ENCODE results near the gene CTNNA2. TPM values are rescaled to one million over a fixed set of nuclear protein-coding genes. Genes with fewer than 3 reads are reported as not detected.

The CTNNA2 gene
- total RNA-seq, 1 experiment from 2014 or later, result 0.54 TPM

GRCh38 chr2:80329491-80329890 lies 816.6 kb downstream of the CTNNA2 start:
- TF ChIP-seq REST (IDR thresholded peaks at IDR 0.05; ENCODE audit: insufficient read depth in 1 of 2, low read depth in 2 of 2, low read length in 1 of 2) (no peak), SIN3A (IDR thresholded peaks at IDR 0.05; ENCODE audit: borderline replicate concordance, insufficient read depth, low read depth, low read length) (no peak), POLR2AphosphoS5 (IDR thresholded peaks at IDR 0.05; ENCODE audit: low read depth, low read length) (no peak), TCF7L2 (IDR thresholded peaks at IDR 0.05; ENCODE audit: low read depth, low read length) (no peak)
- TF ChIP-seq, protein P1, sequence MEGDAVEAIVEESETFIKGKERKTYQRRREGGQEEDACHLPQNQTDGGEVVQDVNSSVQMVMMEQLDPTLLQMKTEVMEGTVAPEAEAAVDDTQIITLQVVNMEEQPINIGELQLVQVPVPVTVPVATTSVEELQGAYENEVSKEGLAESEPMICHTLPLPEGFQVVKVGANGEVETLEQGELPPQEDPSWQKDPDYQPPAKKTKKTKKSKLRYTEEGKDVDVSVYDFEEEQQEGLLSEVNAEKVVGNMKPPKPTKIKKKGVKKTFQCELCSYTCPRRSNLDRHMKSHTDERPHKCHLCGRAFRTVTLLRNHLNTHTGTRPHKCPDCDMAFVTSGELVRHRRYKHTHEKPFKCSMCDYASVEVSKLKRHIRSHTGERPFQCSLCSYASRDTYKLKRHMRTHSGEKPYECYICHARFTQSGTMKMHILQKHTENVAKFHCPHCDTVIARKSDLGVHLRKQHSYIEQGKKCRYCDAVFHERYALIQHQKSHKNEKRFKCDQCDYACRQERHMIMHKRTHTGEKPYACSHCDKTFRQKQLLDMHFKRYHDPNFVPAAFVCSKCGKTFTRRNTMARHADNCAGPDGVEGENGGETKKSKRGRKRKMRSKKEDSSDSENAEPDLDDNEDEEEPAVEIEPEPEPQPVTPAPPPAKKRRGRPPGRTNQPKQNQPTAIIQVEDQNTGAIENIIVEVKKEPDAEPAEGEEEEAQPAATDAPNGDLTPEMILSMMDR (IDR thresholded peaks at IDR 0.05), result no peak
- in situ Hi-C loops (cut with HindIII; ENCODE audit: low pct_unique_long_range_greater_than_20kb, low sequenced_read_pairs) (no loop called here), intact Hi-C loops (cut with micrococcal nuclease; ENCODE audit: unreplicated experiment) (no loop called here)
- H3K4me1 ChIP-seq (ENCODE audit: control insufficient read depth, insufficient read depth, low read length), result no peaks in the 10 kb centered on the region
- ChIA-PET CTCF (no interaction called here), POLR2A (no interaction called here)
- no TSS peak for BruUV-seq (replicated peaks)
- no peak for ATAC-seq
- no peaks in the 10 kb centered on the region for H3K36me3 ChIP-seq (ENCODE audit: control insufficient read depth, insufficient read depth, low read length)
- DNase-seq (ENCODE audit: low read depth, low spot score), result no peak
- no peak overlapping the region for H3K4me3 ChIP-seq (ENCODE audit: low read depth in 2 of 2, low read length in 2 of 2)
- no peaks in the 10 kb centered on the region for H3K27me3 ChIP-seq (ENCODE audit: control insufficient read depth, insufficient read depth, low read length)
- H3K9me3 ChIP-seq (ENCODE audit: control insufficient read depth, insufficient read depth, low read depth, low read length), result no peaks in the 10 kb centered on the region
- H3K27ac ChIP-seq (ENCODE audit: low read length), result no peak overlapping the region

- no peak overlapping the region for H3K4me3 ChIP-seq (ENCODE audit: low read depth in 2 of 2, low read length in 2 of 2)
- intact Hi-C loops (cut with micrococcal nuclease; ENCODE audit: unreplicated experiment), result loop anchor here (1.0 kb wide), 1 partner anchor 19 kb away; no protein-coding TSS in a partner anchor
- H3K4me1 ChIP-seq (ENCODE audit: control insufficient read depth, insufficient read depth, low read length), result no peaks in the 10 kb centered on the region
- in situ Hi-C loops (cut with HindIII; ENCODE audit: low pct_unique_long_range_greater_than_20kb, low sequenced_read_pairs), result no loop called here
- DNase-seq (ENCODE audit: low read depth, low spot score) (no peak), ATAC-seq (no peak)
- ChIA-PET CTCF (no interaction called here), POLR2A (no interaction called here)
- BruUV-seq (replicated peaks), result no TSS peak
- TF ChIP-seq REST (IDR thresholded peaks at IDR 0.05; ENCODE audit: insufficient read depth in 1 of 2, low read depth in 2 of 2, low read length in 1 of 2) (no peak), POLR2AphosphoS5 (IDR thresholded peaks at IDR 0.05; ENCODE audit: low read depth, low read length) (no peak), TCF7L2 (IDR thresholded peaks at IDR 0.05; ENCODE audit: low read depth, low read length) (no peak), SIN3A (IDR thresholded peaks at IDR 0.05; ENCODE audit: borderline replicate concordance, insufficient read depth, low read depth, low read length) (no peak)
- TF ChIP-seq, protein P1 (IDR thresholded peaks at IDR 0.05), result no peak
- no peaks in the 10 kb centered on the region for H3K9me3 ChIP-seq (ENCODE audit: control insufficient read depth, insufficient read depth, low read depth, low read length)
- no peaks in the 10 kb centered on the region for H3K27me3 ChIP-seq (ENCODE audit: control insufficient read depth, insufficient read depth, low read length)
- no peak overlapping the region for H3K27ac ChIP-seq (ENCODE audit: low read length)
- no peaks in the 10 kb centered on the region for H3K36me3 ChIP-seq (ENCODE audit: control insufficient read depth, insufficient read depth, low read length)
Observed at GRCh38 chr2:80330527-80331450, 817.9 kb downstream of the CTNNA2 start.

All from Panc1 (cell line).